H1 (cell line): ENCODE results near the gene NR1H2. TPM values are rescaled to one million over a fixed set of nuclear protein-coding genes. Genes with fewer than 3 reads are reported as not detected.

Experiments used
- BCL11A ChIP-seq, 2 experiments: IDR thresholded peaks; one replicate each; pipeline ENCODE4 v1.6.1; 2011; ENCODE audit warnings: low read depth in 2 of 2, low read length in 2 of 2, mild to moderate bottlenecking in 2 of 2
- CBX8 ChIP-seq: fragments of 300-800, 300-1000 bp; sonication (generic); IDR thresholded peaks from 2 replicates; pipeline ENCODE4 v1.7.1; 2016; ENCODE audit warnings: low read depth, low read length, borderline replicate concordance
- EGR1 ChIP-seq: IDR thresholded peaks from 2 replicates; pipeline ENCODE4 v1.6.1; 2011; ENCODE audit warnings: low read depth, low read length, borderline replicate concordance
- POU5F1 ChIP-seq: IDR thresholded peaks from 2 replicates; pipeline ENCODE4 v1.6.1; 2011; ENCODE audit warnings: low read depth, mild to moderate bottlenecking, low read length, moderate library complexity
- RAD21 ChIP-seq, 2 experiments: IDR thresholded peaks in 1 of 2; conservative IDR thresholded peaks in 1 of 2; 2 replicates each; pipeline ENCODE4 v1.6.1; 2011; ENCODE audit warnings: low read depth in 2 of 2, low read length in 2 of 2, improper control_type of control experiment in 1 of 2, inconsistent platforms in 1 of 2, mild to moderate bottlenecking in 1 of 2, moderate library complexity in 1 of 2
- SP2 ChIP-seq: IDR thresholded peaks from 2 replicates; pipeline ENCODE4 v1.6.1; 2012; ENCODE audit warnings: mild to moderate bottlenecking, low read length, inconsistent platforms
- SP4 ChIP-seq: IDR thresholded peaks from 2 replicates; pipeline ENCODE4 v1.6.1; 2012; ENCODE audit warnings: low read length, inconsistent platforms
- TAF7 ChIP-seq: optimal IDR thresholded peaks from 2 replicates; pipeline ENCODE3; 2011; ENCODE audit warnings: low read depth, mild to moderate bottlenecking, inconsistent platforms, low read length, moderate library complexity, borderline replicate concordance
- USF2 ChIP-seq: IDR thresholded peaks from 2 replicates; pipeline ENCODE4 v1.6.1; 2011; ENCODE audit warnings: low read length, improper control_type of control experiment
- polyA plus RNA-seq, 7 experiments: library from polyadenylated mRNA; depleted of rRNA in 3 of 7; stranded (reverse) in 5 of 7; unstranded in 2 of 7; fragments of >200 nt in 5 of 7; fragments of 200-250 nt in 2 of 7; gene quantifications; 1 replicate in 5 of 7; 2 replicates in 1 of 7; 4 replicates in 1 of 7; pipeline versions ENCODE4 v1.2.1 to v1.2.3, GENCODE V29; 2011 to 2013; ENCODE audit warnings: missing spikeins in 2 of 7, mixed read lengths in 2 of 7
- total RNA-seq: library from RNA; stranded (reverse); fragmentation: NEBNext Ultra II Directional; extraction: Animal tissue kit (Norgen Biotek cat#: 25700); gene quantifications from 2 replicates; pipeline ENCODE4 v1.2.1, GENCODE V29; 2021

Gene NR1H2
- total and polyA plus RNA-seq, 2 of the 8 experiments (the other 6 are each of a cell fraction or from before 2014, with no cell fraction given), result 40.3 to 47.5 TPM

- no peak for TF ChIP-seq BCL11A (IDR thresholded peaks at IDR 0.05; ENCODE audit: low read depth in 2 of 2, low read length in 2 of 2)
- no peak for TF ChIP-seq POU5F1
- no peak for TF ChIP-seq SP2
- TF ChIP-seq RAD21 (IDR thresholded peaks at IDR 0.05 in 1 of 2, conservative IDR thresholded peaks at IDR 0.05 in 1 of 2; ENCODE audit: low read depth in 2 of 2, low read length in 2 of 2), result no peak
- TF ChIP-seq CBX8, result no peak
- no peak for TF ChIP-seq USF2
- no peak for TF ChIP-seq SP4
- TF ChIP-seq TAF7, result no peak
- TF ChIP-seq EGR1, result no peak
These were observed 40.0 kb downstream of the NR1H2 start (continued) for GRCh38 chr19:50416034-50416977.
